Hepatocyte (in vitro differentiated cells): Measurements from ENCODE around the gene FOXP4. TPM values are rescaled to one million over a fixed set of nuclear protein-coding genes. Genes with fewer than 3 reads are reported as not detected.

Experiments used
- DNase-seq: peaks from one replicate; pipeline ENCODE4 v3.0.0-alpha.2; 2016; ENCODE audit warnings: low spot score
- H2AFZ ChIP-seq: fragments of 200-600 bp; sonication (generic); 2 replicates; pipeline ENCODE4 v1.6.0; 2016; ENCODE audit warnings: antibody characterized with exemption, mild to moderate bottlenecking
- H3K27ac ChIP-seq: fragments of 200-600 bp; sonication (generic); 2 replicates; pipeline ENCODE4 v1.5.1; 2016; ENCODE audit warnings: mild to moderate bottlenecking
- H3K27me3 ChIP-seq: fragments of 200-600 bp; sonication (generic); 2 replicates; pipeline ENCODE4 v1.6.1; 2016
- H3K36me3 ChIP-seq: fragments of 200-600 bp; sonication (generic); replicated peaks from 2 replicates; pipeline ENCODE4 v1.5.1; 2016; ENCODE audit warnings: low read depth; ENCODE audit not compliant: insufficient read depth
- H3K4me1 ChIP-seq: fragments of 200-600 bp; sonication (generic); 2 replicates; pipeline ENCODE4 v1.5.1; 2016; ENCODE audit warnings: mild to moderate bottlenecking, moderate library complexity; ENCODE audit not compliant: insufficient read depth
- H3K4me2 ChIP-seq: fragments of 200-600 bp; sonication (generic); 2 replicates; pipeline ENCODE4 v1.6.0; 2016
- H3K4me3 ChIP-seq: fragments of 200-600 bp; sonication (generic); 2 replicates; pipeline ENCODE4 v1.5.1; 2016; ENCODE audit warnings: mild to moderate bottlenecking
- H3K79me2 ChIP-seq: fragments of 200-600 bp; sonication (generic); 2 replicates; pipeline ENCODE4 v1.6.0; 2017; ENCODE audit warnings: mild to moderate bottlenecking
- H3K9me2 ChIP-seq: fragments of 200-600 bp; sonication (generic); replicated peaks from 2 replicates; pipeline ENCODE4 v1.6.0; 2017; ENCODE audit warnings: mild to moderate bottlenecking; ENCODE audit not compliant: insufficient read depth
- H3K9me3 ChIP-seq: fragments of 200-600 bp; sonication (generic); 2 replicates; pipeline ENCODE4 v1.5.1; 2016; ENCODE audit warnings: low read depth, mild to moderate bottlenecking
- H4K20me1 ChIP-seq: fragments of 200-600 bp; sonication (generic); 2 replicates; pipeline ENCODE4 v1.6.0; 2016; ENCODE audit warnings: mild to moderate bottlenecking; ENCODE audit not compliant: insufficient read depth, poor library complexity, severe bottlenecking
- EZH2 ChIP-seq: fragments of 200-600 bp; sonication (generic); IDR thresholded peaks from 2 replicates; pipeline ENCODE4 v1.6.1; 2016; ENCODE audit warnings: antibody characterized with exemption, mild to moderate bottlenecking, borderline replicate concordance
- EZH2phosphoT487 ChIP-seq: fragments of 200-600 bp; sonication (generic); IDR thresholded peaks from one replicate; pipeline ENCODE4 v1.6.1; 2018; ENCODE audit warnings: antibody characterized with exemption, mild to moderate bottlenecking, low read depth, moderate library complexity; ENCODE audit not compliant: unreplicated experiment, severe bottlenecking
- WGBS: methylation state at CpG from one replicate; pipeline ENCODE4 v1.1.6; 2016; ENCODE audit warnings: low lambda C conversion rate; ENCODE audit errors: missing lambda C conversion rate; 5-methylcytosine and 5-hydroxymethylcytosine counted together
- polyA plus RNA-seq: library from polyadenylated mRNA; unstranded; fragments of >200 nt; fragmentation: Nextera tagmentation; extraction: Ambion mirVana; gene quantifications from 2 replicates; pipeline ENCODE4 v1.2.1, GENCODE V29; 2016
- total RNA-seq: library from RNA; depleted of rRNA; stranded (reverse); fragments of >200 nt; gene quantifications from 2 replicates; pipeline ENCODE4 v1.2.3, GENCODE V29; 2014
- TF ChIP-seq, protein P1 (sequence below): fragments of 200-600 bp; sonication (generic); IDR thresholded peaks from 2 replicates; pipeline ENCODE4 v1.5.1; 2016; ENCODE audit warnings: antibody characterized with exemption, mild to moderate bottlenecking; ENCODE audit not compliant: poor library complexity

The FOXP4 gene
- total and polyA plus RNA-seq, 2 experiments from 2014 or later, result 24.3 to 87.8 TPM

- Histone ChIP-seq H3K36me3 (no peaks in the 10 kb centered on the region), H3K27me3 (no peaks in the 10 kb centered on the region), H3K4me2 (no peak overlapping the region), H3K9me3 (no peaks in the 10 kb centered on the region), H3K4me1 (peaks cover 45% of the 10 kb centered on the region), H3K9me2 (no peaks in the 10 kb centered on the region), H3K27ac (no peak overlapping the region), H3K79me2 (peaks cover 2% of the 10 kb centered on the region), H2AFZ (no peak overlapping the region), H4K20me1 (no peaks in the 10 kb centered on the region), H3K4me3 (no peak overlapping the region)
- TF ChIP-seq, protein P1, sequence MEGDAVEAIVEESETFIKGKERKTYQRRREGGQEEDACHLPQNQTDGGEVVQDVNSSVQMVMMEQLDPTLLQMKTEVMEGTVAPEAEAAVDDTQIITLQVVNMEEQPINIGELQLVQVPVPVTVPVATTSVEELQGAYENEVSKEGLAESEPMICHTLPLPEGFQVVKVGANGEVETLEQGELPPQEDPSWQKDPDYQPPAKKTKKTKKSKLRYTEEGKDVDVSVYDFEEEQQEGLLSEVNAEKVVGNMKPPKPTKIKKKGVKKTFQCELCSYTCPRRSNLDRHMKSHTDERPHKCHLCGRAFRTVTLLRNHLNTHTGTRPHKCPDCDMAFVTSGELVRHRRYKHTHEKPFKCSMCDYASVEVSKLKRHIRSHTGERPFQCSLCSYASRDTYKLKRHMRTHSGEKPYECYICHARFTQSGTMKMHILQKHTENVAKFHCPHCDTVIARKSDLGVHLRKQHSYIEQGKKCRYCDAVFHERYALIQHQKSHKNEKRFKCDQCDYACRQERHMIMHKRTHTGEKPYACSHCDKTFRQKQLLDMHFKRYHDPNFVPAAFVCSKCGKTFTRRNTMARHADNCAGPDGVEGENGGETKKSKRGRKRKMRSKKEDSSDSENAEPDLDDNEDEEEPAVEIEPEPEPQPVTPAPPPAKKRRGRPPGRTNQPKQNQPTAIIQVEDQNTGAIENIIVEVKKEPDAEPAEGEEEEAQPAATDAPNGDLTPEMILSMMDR, result no peak
- TF ChIP-seq EZH2phosphoT487 (no peak), EZH2 (no peak)
- no peak for DNase-seq
- WGBS, result 90% methylated on average over 7 of the region's 7 CpGs
These were observed 16.2 kb upstream of the FOXP4 start for GRCh38 chr6:41529970-41530369.

- no peaks in the 10 kb centered on the region for H3K36me3 ChIP-seq
- no peak overlapping the region for H3K4me3 ChIP-seq
- no peaks in the 10 kb centered on the region for H3K79me2 ChIP-seq
- no peak overlapping the region for H3K27ac ChIP-seq
- no peak for DNase-seq
- peaks cover 43% of the 10 kb centered on the region for H3K4me1 ChIP-seq
- H3K4me2 ChIP-seq, result no peak overlapping the region
- H2AFZ ChIP-seq, result no peak overlapping the region
- TF ChIP-seq, protein P1, result no peak
- no peak for TF ChIP-seq EZH2
- TF ChIP-seq EZH2phosphoT487, result no peak
- no peaks in the 10 kb centered on the region for H4K20me1 ChIP-seq
- 88% methylated on average over 7 of the region's 7 CpGs for WGBS
- H3K9me3 ChIP-seq, result no peaks in the 10 kb centered on the region
- H3K9me2 ChIP-seq, result no peaks in the 10 kb centered on the region
- no peaks in the 10 kb centered on the region for H3K27me3 ChIP-seq
These were observed 15.7 kb upstream of the FOXP4 start for GRCh38 chr6:41530476-41530875.

- H3K79me2 ChIP-seq, result peaks cover 1% of the 10 kb centered on the region
- H2AFZ ChIP-seq, result no peak overlapping the region
- H3K9me2 ChIP-seq, result no peaks in the 10 kb centered on the region
- peak overlapping the region; percentile 62 for H3K4me2 ChIP-seq
- no peak overlapping the region for H3K4me3 ChIP-seq
- no peaks in the 10 kb centered on the region for H3K36me3 ChIP-seq
- no peak for TF ChIP-seq EZH2
- TF ChIP-seq, protein P1, result no peak
- no peak for TF ChIP-seq EZH2phosphoT487
- no peaks in the 10 kb centered on the region for H3K9me3 ChIP-seq
- no peaks in the 10 kb centered on the region for H4K20me1 ChIP-seq
- DNase-seq, result no peak
- peaks cover 43% of the 10 kb centered on the region for H3K4me1 ChIP-seq
- no peak overlapping the region for H3K27ac ChIP-seq
- H3K27me3 ChIP-seq, result no peaks in the 10 kb centered on the region
These were observed 15.2 kb upstream of the FOXP4 start for GRCh38 chr6:41531016-41531415.
